ENCODE results near the gene TSTD2. TPM values are rescaled to one million over a fixed set of nuclear protein-coding genes. Genes with fewer than 3 reads are reported as not detected.
A peak's percentile ranks its signal among the peaks of the same experiment; 100 is the strongest.

TSTD2 gene
- total RNA-seq, 1 experiment from 2014 or later = 29.7 TPM

- Histone ChIP-seq H3K4me3 (ENCODE audit: low read depth, low read length, poor library complexity, severe bottlenecking) (peak overlapping the region; percentile 96), H3K4me1 (ENCODE audit: insufficient read depth, low read length, poor library complexity, severe bottlenecking) (peaks cover 16% of the 10 kb centered on the region), H3K27me3 (replicated peaks; ENCODE audit: insufficient read depth, low read depth, low read length, poor library complexity) (no peaks in the 10 kb centered on the region), H3K36me3 (ENCODE audit: insufficient read depth, low read length, poor library complexity, severe bottlenecking) (no peaks in the 10 kb centered on the region), H3K9me3 (ENCODE audit: low read depth, low read length, poor library complexity, severe bottlenecking) (no peaks in the 10 kb centered on the region), H3K27ac (ENCODE audit: low read depth, low read length, poor library complexity, severe bottlenecking) (peak overlapping the region; percentile 99)
- CTCF ChIA-PET = interaction anchor here (0.6 to 0.7 kb wide), 3 partner anchors 13 to 479 kb away, joined by 3 to 4 read pairs (median 4); no protein-coding TSS in a partner anchor
- no peak for TF ChIP-seq CTCF (conservative IDR thresholded peaks at IDR 0.05; ENCODE audit: low read depth, low read length)
- no peak for TF ChIP-seq EZH2 (IDR thresholded peaks at IDR 0.05; ENCODE audit: borderline replicate concordance, low read depth, low read length, poor library complexity, severe bottlenecking)
- peak; percentile 80 for DNase-seq (ENCODE audit: low spot score)
- POLR2A ChIA-PET (ENCODE audit: low non-redundant PET) = interaction anchor here (0.7 kb wide), 1 partner anchor 290 kb away, joined by 6 read pairs; no protein-coding TSS in a partner anchor
- intact Hi-C loops (cut with micrococcal nuclease; ENCODE audit: unreplicated experiment) = no loop called here
- BruUV-seq (replicated peaks) = TSS peak; percentile 88
Observed at GRCh38 chr9:97632248-97632984, 752 bp downstream of the TSTD2 start.

DNA sequence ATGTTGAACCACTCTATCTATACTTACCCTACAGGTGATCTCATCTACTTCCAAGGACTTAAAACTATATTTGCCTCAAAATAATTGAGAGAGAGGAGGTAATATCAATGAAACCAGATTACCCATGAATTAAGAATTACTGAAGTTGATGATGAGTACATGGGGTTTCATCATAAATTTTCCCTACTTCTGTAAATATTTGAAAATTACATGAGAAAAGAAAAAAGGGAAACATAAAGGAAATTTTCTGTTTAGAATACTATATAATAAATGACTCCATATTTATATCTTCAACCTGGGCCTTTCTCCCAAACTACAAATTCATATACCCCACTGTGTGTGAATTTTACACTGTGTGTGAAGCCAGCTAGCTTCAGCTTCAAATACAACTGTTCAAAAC, 2.6 kb downstream of the TSTD2 start:
- intact Hi-C loops (cut with micrococcal nuclease; ENCODE audit: unreplicated experiment) = no loop called here
- Histone ChIP-seq H3K36me3 (ENCODE audit: insufficient read depth, low read length, poor library complexity, severe bottlenecking) (peaks cover 10% of the 10 kb centered on the region), H3K4me1 (ENCODE audit: insufficient read depth, low read length, poor library complexity, severe bottlenecking) (peaks cover 6% of the 10 kb centered on the region), H3K27me3 (replicated peaks; ENCODE audit: insufficient read depth, low read depth, low read length, poor library complexity) (no peaks in the 10 kb centered on the region), H3K9me3 (ENCODE audit: low read depth, low read length, poor library complexity, severe bottlenecking) (no peaks in the 10 kb centered on the region), H3K4me3 (ENCODE audit: low read depth, low read length, poor library complexity, severe bottlenecking) (no peak overlapping the region), H3K27ac (ENCODE audit: low read depth, low read length, poor library complexity, severe bottlenecking) (no peak overlapping the region)
- BruUV-seq (replicated peaks) = no TSS peak
- no peak for DNase-seq (ENCODE audit: low spot score)
- TF ChIP-seq EZH2 (IDR thresholded peaks at IDR 0.05; ENCODE audit: borderline replicate concordance, low read depth, low read length, poor library complexity, severe bottlenecking) (no peak), CTCF (conservative IDR thresholded peaks at IDR 0.05; ENCODE audit: low read depth, low read length) (no peak)
- ChIA-PET CTCF (no interaction called here), POLR2A (ENCODE audit: low non-redundant PET) (no interaction called here)

DNA sequence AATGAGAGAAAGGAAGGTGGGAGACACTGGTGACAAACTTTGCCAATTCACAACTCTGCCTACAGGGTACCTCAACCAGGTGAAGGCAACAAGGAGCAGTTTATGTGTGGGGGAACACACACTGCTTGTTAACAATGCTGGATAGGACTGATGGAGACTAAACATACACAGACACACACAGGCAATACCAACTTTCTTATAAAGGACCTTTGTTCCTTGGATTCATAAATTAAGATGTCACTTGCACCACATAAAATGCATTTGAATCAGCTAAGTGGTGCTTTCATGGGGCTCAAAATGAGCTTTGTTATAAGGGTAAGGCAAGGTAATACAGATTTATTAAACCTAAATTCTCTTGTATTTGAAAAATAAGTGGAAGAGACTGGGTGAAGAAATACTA, 4.0 kb downstream of the TSTD2 start:
- Histone ChIP-seq H3K27me3 (replicated peaks; ENCODE audit: insufficient read depth, low read depth, low read length, poor library complexity) (no peaks in the 10 kb centered on the region), H3K4me1 (ENCODE audit: insufficient read depth, low read length, poor library complexity, severe bottlenecking) (no peaks in the 10 kb centered on the region), H3K4me3 (ENCODE audit: low read depth, low read length, poor library complexity, severe bottlenecking) (no peak overlapping the region), H3K9me3 (ENCODE audit: low read depth, low read length, poor library complexity, severe bottlenecking) (no peaks in the 10 kb centered on the region), H3K36me3 (ENCODE audit: insufficient read depth, low read length, poor library complexity, severe bottlenecking) (peaks cover 23% of the 10 kb centered on the region), H3K27ac (ENCODE audit: low read depth, low read length, poor library complexity, severe bottlenecking) (no peak overlapping the region)
- TF ChIP-seq CTCF (conservative IDR thresholded peaks at IDR 0.05; ENCODE audit: low read depth, low read length) (no peak), EZH2 (IDR thresholded peaks at IDR 0.05; ENCODE audit: borderline replicate concordance, low read depth, low read length, poor library complexity, severe bottlenecking) (no peak)
- intact Hi-C loops (cut with micrococcal nuclease; ENCODE audit: unreplicated experiment) = no loop called here
- DNase-seq (ENCODE audit: low spot score) = no peak
- POLR2A ChIA-PET (ENCODE audit: low non-redundant PET) = no interaction called here
- CTCF ChIA-PET = no interaction called here
- BruUV-seq (replicated peaks) = no TSS peak

Data from A673 (cell line).